M059J (cell line): ENCODE measurements around the gene DTNA. TPM values are rescaled to one million over a fixed set of nuclear protein-coding genes. Genes with fewer than 3 reads are reported as not detected.
A peak's percentile ranks its signal among the peaks of the same experiment; 100 is the strongest.

ENCODE experiments used
- DNase-seq: peaks from one replicate; pipeline ENCODE4 v3.0.0-alpha.2; 2012; ENCODE audit warnings: low read depth
- total RNA-seq: library from RNA; depleted of rRNA; stranded (reverse); fragments of >200 nt; shearing (Covaris generic); gene quantifications from 2 replicates; pipeline ENCODE4 v1.2.3, GENCODE V29; 2014

Gene DTNA
- total RNA-seq, 1 experiment from 2014 or later, result 3.0 TPM

GRCh38 chr18:34857320-34857719 lies 147.2 kb downstream of the DTNA start:
- DNase-seq, result no peak

GRCh38 chr18:34858188-34858587 lies 148.1 kb downstream of the DTNA start:
- no peak for DNase-seq

GRCh38 chr18:34859496-34859895 lies 149.4 kb downstream of the DTNA start:
- peak; percentile 4 for DNase-seq

GRCh38 chr18:34862561-34862960 lies 152.5 kb downstream of the DTNA start:
- no peak for DNase-seq

- no peak for DNase-seq
Measured at GRCh38 chr18:34863702-34864101, 153.6 kb downstream of the DTNA start.

DNA sequence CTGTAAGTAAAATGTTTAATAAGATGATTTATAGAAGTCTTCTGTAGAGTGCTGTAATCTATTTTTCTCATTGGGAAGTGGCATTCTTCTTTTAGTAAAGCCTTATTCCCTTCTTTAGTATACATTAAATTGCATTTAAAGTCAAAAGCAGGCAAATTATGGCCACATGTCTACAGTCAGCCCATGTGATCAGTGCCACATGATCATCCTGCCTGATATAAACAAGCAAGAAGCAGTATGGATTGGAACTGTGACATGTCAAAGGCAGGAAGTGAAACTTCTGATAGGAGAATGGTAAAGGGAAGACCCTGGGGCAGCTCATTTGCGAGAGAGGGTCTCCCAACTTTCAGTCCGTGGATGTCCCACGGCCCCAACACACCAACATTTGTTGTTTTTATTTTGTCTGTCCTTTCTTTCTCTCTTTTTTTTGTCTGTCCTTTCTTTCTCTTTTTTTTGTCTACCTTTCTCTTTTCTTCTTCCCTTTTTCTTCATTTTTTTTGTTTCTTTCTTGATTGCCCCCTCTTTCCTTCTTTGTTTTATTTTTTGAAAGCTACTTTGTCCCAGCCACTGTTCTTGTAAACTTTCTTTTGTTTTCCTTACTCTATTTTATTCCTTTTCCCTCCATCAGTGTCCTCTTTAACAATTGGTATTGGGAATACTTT lies 154.9 kb downstream of the DTNA start:
- DNase-seq, result no peak

DNA sequence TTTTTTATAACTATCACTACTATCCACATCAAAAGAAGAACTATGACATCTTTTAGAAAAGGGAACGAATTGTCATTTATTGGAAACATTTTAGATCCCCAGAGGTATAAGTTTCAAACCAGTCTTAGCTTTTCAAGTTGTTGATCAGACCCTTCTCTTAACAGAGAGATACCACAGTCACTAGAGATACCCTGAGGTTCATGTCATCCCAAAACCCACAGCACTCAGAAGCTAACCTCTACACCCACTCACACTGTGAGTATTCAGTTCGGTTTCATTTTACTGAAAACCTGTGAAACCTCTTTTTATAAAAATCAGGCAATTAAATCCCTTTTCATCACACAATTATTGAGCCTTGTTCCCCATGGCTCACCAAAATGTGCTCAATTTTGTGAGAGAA lies 156.2 kb downstream of the DTNA start:
- DNase-seq, result no peak

DNA sequence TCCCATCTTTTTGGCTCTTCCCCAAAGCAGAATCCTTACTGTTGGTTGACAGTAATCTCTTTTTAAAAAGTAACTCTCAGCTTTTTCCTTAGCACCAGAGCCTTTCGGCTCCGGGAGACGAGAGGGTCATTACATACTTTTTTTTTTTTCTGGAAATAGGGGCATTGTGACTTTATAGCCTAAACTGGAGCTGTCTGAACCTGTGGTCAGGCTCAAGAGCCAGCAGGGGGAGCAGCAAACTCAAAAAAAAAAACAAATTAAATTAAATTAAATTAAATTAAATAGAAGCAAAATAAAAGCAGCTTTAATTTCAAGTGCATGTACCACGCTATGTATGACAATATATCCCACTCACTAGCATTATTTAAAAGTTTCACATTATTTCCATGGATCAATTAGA lies 156.6 kb downstream of the DTNA start:
- no peak for DNase-seq

DNA sequence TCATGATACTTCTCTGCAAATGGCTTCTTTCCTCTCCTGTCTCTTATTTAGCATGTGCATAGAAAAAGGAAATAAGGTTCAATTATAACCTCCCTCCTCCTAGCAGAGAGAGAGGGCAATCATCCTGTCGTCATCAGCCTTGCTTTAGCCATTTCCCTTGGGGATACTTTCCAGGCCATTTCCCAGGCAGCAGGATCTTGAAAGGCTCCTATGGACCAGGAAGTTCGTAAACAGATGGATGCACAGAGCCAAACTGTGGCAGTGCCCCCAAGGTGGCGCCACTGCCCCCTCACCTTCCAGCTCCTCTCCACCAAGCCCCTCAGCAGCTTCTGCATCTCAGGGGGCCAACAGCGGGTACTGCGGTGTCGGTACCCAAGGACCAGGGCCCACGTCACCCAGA lies 157.4 kb downstream of the DTNA start:
- no peak for DNase-seq

DNA sequence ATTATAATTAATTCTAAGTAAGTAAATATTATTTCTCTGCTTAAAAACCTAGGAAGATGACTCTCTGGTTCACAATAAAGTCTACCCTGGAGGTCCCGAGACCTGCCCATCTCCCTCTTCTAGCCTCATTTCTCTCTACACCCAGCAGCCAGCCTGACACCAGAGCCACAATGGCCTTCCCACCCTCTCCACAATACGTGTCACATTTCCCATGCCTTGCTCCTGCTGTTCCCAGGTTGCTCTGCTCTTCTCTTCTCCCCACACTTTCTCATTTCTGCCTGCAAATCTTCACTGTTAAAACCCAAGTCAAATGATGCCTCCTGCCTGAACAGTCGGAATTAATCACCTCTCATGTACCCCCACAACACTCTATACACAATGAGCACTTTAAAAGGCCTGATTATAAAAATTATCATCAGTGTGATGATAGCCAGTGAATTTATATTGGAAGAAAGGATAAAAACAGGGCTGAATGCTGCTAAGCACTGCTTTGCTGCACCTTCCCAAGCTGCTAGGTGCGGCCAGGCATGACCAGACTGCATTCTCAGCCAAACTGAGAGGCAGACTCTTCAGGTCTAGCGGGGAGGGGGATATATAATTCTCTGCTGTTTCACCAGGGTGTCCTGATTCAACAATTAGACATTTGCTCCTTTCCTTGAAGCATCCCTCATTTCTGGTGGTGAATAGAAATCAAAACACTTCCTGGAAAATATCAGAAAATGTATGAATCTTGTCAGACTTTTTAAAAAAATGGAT lies 160.6 kb downstream of the DTNA start:
- DNase-seq, result no peak

DNA sequence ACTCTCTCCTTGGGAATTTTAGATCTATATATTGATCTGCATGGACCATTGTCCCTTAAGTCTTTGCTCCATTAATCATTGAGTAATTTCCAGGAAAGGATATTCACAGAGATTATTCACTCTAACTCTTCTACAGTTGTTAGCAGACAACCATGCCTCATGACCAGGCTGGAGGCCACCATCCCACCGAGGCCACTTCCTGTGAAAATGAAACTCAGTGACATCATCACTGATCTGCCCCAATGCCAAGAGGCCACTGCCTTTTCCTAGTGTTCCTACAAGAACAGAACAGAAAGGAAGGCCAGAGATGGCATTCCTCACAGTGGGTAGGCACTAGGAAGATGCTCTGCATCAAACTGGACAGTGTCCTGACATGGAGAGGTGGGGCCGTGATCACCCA lies 161.3 kb downstream of the DTNA start:
- peak; percentile 23 for DNase-seq

GRCh38 chr18:34872066-34872465 lies 162.0 kb downstream of the DTNA start:
- no peak for DNase-seq

DNA sequence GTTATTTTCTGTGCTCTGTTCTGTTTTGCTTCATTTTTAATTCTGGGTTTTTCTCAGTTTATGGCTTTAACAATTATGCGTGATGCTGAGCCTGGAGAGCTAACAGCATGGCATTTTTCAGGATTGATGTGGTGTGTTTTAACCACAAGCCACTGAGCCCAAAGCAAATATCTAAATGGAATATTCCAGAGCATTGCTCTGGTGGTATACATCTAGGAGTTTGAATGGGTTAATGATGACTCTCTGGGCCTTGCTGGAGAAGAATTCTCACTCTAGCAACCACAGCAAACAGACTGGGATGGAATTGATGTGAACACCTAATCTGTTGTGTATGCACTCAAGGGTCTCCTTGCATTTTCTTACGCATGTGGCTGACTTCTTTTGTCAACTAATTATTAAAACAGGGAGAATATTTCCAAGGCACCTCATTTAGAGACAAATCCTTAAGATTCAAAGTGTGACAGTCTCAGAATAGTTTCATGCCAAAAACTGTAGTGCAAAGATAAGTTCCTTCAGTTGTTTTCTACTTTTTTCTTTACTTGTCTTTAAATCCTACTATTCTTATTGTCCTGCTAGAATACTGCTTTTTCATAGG lies 164.0 kb downstream of the DTNA start:
- DNase-seq, result no peak

DNA sequence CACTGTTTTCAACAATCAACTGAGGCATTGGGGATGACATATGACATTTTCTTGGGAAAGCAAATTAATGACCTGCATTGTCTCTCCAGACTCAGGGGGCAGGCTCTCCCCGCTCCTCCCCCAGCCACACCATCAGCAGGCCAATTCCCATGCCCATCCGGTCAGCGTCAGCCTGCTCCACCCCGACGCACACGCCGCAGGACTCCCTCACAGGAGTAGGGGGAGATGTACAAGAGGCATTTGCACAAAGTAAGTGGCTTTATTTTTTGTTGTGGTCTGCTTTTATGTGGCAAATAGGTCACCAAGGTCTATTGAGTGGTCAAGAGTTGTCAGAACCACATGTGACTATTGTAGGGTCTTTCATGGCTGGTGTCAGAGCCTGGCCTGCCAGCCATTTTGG lies 165.1 kb downstream of the DTNA start:
- DNase-seq, result no peak

DNA sequence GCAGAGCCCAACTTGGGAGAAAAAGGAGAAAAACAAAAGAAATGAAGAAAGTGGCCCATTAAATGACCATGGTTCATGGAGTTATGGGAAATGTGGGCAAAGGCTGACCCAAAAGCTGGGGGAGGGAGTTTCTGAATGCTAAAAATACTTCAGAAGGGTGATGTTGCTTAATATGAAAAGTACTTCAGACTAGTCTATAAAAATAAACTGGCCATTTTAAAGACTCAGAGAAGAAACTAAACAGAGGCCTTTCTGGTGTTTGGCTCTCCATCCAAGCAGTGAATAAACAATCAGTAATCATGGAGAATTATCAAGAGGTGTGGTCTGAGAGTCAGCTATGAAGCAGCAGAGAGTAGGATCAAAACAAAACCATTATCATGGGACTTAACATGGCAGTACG lies 170.3 kb downstream of the DTNA start:
- DNase-seq, result no peak

DNA sequence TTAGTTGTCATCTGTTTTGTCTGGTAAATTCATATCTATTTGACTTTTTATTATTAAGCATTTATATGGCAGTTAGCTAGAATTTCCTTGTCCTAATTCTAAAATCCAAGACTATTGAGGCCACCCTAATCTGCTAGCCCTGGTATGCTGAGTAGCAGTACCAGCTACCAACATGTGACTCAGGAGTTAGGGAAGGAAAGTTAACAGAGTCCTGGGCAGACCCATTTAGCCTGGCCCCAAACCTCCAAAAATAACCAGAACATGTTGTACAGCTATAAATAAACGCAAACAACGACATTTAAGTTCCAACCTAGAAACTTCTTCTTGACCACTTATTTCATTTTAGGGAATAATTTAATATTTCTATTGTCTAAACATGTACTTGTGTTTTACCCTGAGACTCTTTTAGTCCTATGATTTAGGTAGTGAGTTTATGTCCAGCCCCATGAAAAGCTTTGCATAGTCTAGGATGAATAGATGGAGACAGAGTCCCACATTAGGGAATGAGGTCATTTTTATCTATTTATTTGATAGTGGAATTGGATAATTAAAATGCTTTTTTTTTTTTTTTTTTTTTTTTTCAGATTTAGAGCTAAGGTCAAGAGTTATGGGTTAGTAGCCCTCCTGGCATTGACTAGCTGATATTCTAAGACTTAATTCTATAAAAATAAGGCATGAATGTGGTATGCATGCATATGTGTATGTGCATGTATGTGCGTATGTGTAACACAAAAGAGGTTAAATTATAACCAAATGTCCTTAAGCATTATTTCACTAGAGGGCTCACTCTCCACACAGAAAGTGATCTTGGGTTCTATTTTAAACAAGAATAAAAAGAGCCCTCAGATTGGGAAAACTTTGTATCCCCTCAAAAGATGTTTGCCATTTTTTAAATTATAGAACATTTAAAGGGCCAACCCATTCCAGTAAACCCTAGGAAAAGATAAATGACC lies 171.1 kb downstream of the DTNA start:
- DNase-seq, result peak; percentile 21

GRCh38 chr18:34884436-34884835 lies 174.3 kb downstream of the DTNA start:
- no peak for DNase-seq

DNA sequence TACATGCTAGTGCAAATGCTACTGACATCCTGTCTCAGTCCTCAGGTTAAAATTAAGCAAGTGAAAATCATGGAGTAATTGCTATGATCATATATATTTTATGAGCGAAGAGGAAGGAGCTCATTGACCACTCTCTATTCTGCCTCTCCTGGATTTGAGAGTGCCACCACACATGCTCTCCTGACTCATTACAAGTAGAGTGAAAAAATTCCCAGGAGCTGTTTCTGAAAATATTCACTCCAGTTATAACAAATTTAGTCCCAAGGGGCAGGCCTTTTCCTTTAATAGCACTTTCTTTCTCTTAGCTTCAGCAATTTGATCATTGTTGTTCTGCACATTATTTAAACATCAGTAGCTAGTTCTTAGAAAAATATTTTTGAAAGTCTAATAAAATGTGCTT lies 176.1 kb downstream of the DTNA start:
- no peak for DNase-seq

GRCh38 chr18:34887881-34888580 lies 177.9 kb downstream of the DTNA start:
- no peak for DNase-seq

- no peak for DNase-seq
Measured at GRCh38 chr18:34890486-34891085, 180.5 kb downstream of the DTNA start.

- DNase-seq, result no peak
Measured at GRCh38 chr18:34892379-34892778, 182.3 kb downstream of the DTNA start.
